Sigmoid colon (tissue), 4 donors: ENCODE results near the gene GBGT1.
A peak's percentile ranks its signal among the peaks of the same experiment; 100 is the strongest.

ENCODE experiments used
- EP300 ChIP-seq, 4 donors: sonication (generic); formaldehyde crosslinking; IDR thresholded peaks; one replicate each; pipeline ENCODE4 v1.6.1; 2017; ENCODE audit warnings: antibody characterized with exemption in 4 of 4
- TF ChIP-seq, protein P1 (sequence below), 4 experiments: fragments of 450-650 bp in 3 of 4; fragments of 200-600 bp in 1 of 4; IDR thresholded peaks; one replicate each; pipeline ENCODE4 v1.5.1; 2016 to 2019; ENCODE audit warnings: antibody characterized with exemption in 4 of 4, mild to moderate bottlenecking in 3 of 4, moderate library complexity in 2 of 4

DNA sequence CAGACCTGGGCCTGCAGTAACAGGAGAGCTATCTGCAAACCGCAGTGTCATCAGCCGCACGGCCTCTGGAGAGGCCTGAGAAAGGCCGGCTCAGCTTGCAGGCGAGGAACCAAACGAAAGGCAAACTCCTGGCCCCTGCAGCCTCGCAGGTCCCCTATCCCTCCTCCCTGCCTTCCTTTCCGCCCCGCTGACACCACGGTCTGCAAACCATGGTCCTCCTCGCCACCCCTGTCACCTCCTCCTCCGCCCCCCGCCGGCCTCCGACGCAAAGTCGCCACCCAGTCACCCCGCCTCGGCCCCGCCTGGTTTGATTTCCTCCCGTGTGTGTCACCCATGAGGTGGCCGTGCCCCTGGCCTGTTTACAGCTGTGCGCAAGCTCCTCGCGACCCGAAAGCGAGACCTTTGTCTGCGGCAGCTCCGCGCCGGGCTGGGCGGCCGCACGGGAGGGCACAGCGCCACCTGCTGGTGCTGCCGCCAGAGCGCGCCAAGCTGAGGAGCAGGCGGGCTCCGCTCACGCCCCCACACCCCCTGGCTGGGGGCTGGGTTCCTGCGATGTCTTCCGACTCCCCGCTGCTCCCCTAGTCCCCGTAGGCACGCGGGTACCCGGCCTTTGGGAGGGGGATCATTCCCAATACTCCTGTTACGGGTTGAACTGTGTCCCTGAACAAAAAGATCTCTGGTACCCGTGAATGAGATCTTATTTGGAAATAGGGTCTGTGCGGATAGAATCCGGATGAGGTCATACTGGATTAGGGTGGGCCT lies 19.4 kb downstream of the GBGT1 start:
- TF ChIP-seq, protein P1, sequence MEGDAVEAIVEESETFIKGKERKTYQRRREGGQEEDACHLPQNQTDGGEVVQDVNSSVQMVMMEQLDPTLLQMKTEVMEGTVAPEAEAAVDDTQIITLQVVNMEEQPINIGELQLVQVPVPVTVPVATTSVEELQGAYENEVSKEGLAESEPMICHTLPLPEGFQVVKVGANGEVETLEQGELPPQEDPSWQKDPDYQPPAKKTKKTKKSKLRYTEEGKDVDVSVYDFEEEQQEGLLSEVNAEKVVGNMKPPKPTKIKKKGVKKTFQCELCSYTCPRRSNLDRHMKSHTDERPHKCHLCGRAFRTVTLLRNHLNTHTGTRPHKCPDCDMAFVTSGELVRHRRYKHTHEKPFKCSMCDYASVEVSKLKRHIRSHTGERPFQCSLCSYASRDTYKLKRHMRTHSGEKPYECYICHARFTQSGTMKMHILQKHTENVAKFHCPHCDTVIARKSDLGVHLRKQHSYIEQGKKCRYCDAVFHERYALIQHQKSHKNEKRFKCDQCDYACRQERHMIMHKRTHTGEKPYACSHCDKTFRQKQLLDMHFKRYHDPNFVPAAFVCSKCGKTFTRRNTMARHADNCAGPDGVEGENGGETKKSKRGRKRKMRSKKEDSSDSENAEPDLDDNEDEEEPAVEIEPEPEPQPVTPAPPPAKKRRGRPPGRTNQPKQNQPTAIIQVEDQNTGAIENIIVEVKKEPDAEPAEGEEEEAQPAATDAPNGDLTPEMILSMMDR (IDR thresholded peaks at IDR 0.05), result peak; percentile 92 to 99 (median 96)
- TF ChIP-seq EP300 (IDR thresholded peaks at IDR 0.05), result no peak
